Activated naive CD4-positive, alpha-beta T cell treated with anti-CD3 and anti-CD28 coated beads for 36 hours (primary cell): ENCODE results near the gene IFT27. TPM values are rescaled to one million over a fixed set of nuclear protein-coding genes. Genes with fewer than 3 reads are reported as not detected.

Experiments
- CTCF ChIA-PET: fragments of 350-600 bp; sonication (Branson Sonifier 250); formaldehyde crosslinking; loops from one replicate; lab custom pipeline; 2021; ENCODE audit warnings: antibody characterized with exemption; lab: Charles Lee
- DNase-seq: peaks from one replicate; pipeline ENCODE4 v3.0.0-alpha.2; 2020
- H3K27ac Mint-ChIP-seq: one replicate; pipeline ENCODE4 v1.8.0; 2021; ENCODE audit warnings: mild to moderate bottlenecking, mixed read lengths
- H3K27me3 Mint-ChIP-seq: one replicate; pipeline ENCODE4 v1.8.0; 2021; ENCODE audit warnings: low read depth, mixed read lengths
- H3K36me3 Mint-ChIP-seq: one replicate; pipeline ENCODE4 v1.8.0; 2021; ENCODE audit warnings: low read depth, mixed read lengths
- H3K4me1 Mint-ChIP-seq: one replicate; pipeline ENCODE4 v1.8.0; 2021; ENCODE audit warnings: low read depth, mixed read lengths
- H3K4me3 Mint-ChIP-seq: one replicate; pipeline ENCODE4 v1.8.0; 2021; ENCODE audit warnings: mild to moderate bottlenecking, moderate library complexity, mixed read lengths
- H3K9me3 Mint-ChIP-seq: one replicate; pipeline ENCODE4 v1.8.0; 2021; ENCODE audit warnings: mixed read lengths
- intact Hi-C: fragments of 100-400 bp; cut with micrococcal nuclease; formaldehyde crosslinking; loops from one replicate; pipeline ENCODE4 v1.15.1; 2023
- total RNA-seq, 2 experiments: library from RNA; stranded (reverse); gene quantifications; one replicate each; pipeline ENCODE4 v1.2.3, GENCODE V29; 2021

IFT27 gene
- total RNA-seq, 2 experiments from 2014 or later, result 15.7 to 16.2 TPM

DNA sequence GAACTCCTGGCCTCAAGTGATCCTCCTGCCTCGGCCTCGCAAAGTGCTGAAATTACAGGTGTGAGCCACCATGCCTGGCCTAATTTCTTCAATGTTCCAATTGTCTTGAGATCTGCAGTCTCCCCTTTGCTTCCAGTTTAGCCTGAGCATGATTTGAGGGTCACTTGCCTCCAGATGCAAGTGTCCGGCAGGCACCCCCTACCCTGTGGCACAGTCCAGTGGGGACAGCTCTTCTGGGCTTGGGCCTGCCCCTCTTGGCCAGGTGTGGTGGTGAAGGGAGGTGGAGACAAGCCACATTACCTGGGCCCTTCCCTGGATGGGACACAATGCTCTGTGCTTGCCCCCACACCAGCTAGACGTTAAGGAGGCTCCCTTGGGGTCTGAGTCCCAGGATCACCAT, 51.1 kb downstream of the IFT27 start:
- H3K4me3 Mint-ChIP-seq, result no peak overlapping the region
- no peaks in the 10 kb centered on the region for H3K9me3 Mint-ChIP-seq
- no peak for DNase-seq
- intact Hi-C loops, result no loop called here
- peaks cover 13% of the 10 kb centered on the region for H3K27me3 Mint-ChIP-seq
- no peaks in the 10 kb centered on the region for H3K36me3 Mint-ChIP-seq
- no peaks in the 10 kb centered on the region for H3K4me1 Mint-ChIP-seq
- CTCF ChIA-PET, result interaction anchor here (0.7 kb wide), 1 partner anchor 177 kb away, joined by 3 read pairs; no protein-coding TSS in a partner anchor
- H3K27ac Mint-ChIP-seq, result no peak overlapping the region

DNA sequence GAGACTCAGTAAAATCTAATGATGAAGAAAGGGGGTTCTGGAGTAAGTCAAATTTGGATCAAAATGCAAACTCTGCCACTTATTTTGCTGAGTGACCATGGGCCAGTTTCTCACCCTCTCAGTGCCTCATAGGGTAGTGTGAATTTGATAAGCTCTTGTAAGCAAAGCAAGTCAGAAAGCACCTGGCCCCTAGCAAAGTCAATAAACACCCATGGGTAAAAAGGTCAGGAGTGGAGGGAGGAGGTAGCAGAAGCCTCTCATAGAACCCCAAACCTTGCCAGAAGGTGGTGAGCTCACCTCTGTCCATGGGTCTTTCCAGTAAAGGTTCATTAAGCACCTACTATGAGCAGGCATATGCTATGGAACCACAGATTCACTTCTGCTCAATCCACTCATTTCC, 53.9 kb downstream of the IFT27 start:
- CTCF ChIA-PET, result no interaction called here
- Mint-ChIP-seq H3K9me3 (no peaks in the 10 kb centered on the region), H3K27me3 (peaks cover 19% of the 10 kb centered on the region), H3K36me3 (no peaks in the 10 kb centered on the region), H3K4me3 (no peak overlapping the region), H3K4me1 (no peaks in the 10 kb centered on the region), H3K27ac (no peak overlapping the region)
- intact Hi-C loops, result no loop called here
- DNase-seq, result no peak

DNA sequence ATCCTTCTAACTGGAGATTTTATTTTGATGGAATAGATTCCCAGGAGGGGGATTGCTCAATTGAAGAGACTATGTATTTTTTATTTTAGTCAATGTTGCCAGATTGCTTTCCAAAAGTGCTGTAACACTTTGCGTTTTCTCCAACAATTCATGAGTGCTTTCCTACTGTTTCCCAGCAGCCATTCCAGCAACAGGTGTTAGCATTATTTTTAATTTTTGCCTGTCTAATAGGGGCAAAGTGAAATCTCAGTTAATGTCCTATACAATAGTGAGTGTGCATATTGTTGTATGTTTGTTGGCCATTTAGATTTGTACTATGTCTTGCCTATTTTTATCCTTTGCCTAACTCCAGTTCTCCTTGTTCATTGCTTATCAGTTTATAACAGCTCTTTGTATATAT, 60.3 kb downstream of the IFT27 start:
- intact Hi-C loops, result no loop called here
- DNase-seq, result no peak
- Mint-ChIP-seq H3K27ac (no peak overlapping the region), H3K4me1 (no peaks in the 10 kb centered on the region), H3K4me3 (no peak overlapping the region), H3K36me3 (no peaks in the 10 kb centered on the region), H3K27me3 (peaks cover 12% of the 10 kb centered on the region), H3K9me3 (no peaks in the 10 kb centered on the region)
- CTCF ChIA-PET, result no interaction called here

DNA sequence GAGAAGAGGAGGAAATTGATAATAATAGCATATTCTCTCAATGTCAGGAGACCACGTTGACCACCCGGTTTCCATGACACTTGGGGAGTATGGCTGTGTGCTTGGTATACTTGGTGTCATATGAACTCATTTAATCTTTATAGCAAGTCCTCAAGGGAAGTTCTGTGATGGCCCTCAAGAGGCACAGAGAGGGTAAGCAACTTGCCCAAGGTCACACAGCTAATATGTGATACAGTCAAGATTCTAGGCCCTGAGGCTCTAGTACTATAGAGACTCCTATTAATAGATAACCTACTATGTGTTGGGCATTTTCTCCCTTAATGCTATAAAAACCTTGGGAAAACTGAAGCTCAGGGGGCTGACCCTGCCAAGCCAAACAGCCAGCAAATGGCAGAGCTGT, 61.8 kb downstream of the IFT27 start:
- intact Hi-C loops, result no loop called here
- H3K4me1 Mint-ChIP-seq, result no peaks in the 10 kb centered on the region
- H3K27me3 Mint-ChIP-seq, result peaks cover 8% of the 10 kb centered on the region
- DNase-seq, result no peak
- no peaks in the 10 kb centered on the region for H3K36me3 Mint-ChIP-seq
- no peaks in the 10 kb centered on the region for H3K9me3 Mint-ChIP-seq
- H3K27ac Mint-ChIP-seq, result no peak overlapping the region
- CTCF ChIA-PET, result interaction anchor here (0.7 kb wide), 1 partner anchor 261 kb away, joined by 3 read pairs; no protein-coding TSS in a partner anchor
- no peak overlapping the region for H3K4me3 Mint-ChIP-seq

DNA sequence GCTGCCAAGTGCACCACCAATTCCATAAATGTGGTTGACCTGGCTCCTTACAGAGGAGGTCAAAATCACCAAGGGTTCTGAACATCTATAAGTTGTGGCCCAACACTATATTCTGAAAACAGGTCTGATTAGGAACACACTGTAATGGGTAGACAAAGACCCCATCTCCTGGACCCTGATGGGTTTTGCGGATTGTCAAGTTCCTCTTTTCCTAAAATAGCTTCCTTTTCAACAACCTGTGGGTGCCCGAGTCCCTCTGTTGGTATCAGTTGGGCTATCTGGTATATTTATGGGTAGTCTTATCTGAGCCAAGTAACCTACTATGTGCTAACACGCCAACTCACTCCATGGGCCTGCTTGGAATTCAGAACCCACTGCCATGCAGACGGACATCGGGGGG, 62.5 kb downstream of the IFT27 start:
- CTCF ChIA-PET, result no interaction called here
- DNase-seq, result no peak
- H3K4me3 Mint-ChIP-seq, result no peak overlapping the region
- no peak overlapping the region for H3K27ac Mint-ChIP-seq
- no peaks in the 10 kb centered on the region for H3K9me3 Mint-ChIP-seq
- intact Hi-C loops, result no loop called here
- no peaks in the 10 kb centered on the region for H3K4me1 Mint-ChIP-seq
- peaks cover 6% of the 10 kb centered on the region for H3K27me3 Mint-ChIP-seq
- no peaks in the 10 kb centered on the region for H3K36me3 Mint-ChIP-seq

Other genes starting within 250 kb of the IFT27 start
- gene EIF3D, start 247.0 kb downstream of the IFT27 start, total RNA-seq, result 100 to 1,000 TPM; 334 to 341 TPM
- not detected for gene CACNG2, start 72.4 kb downstream of the IFT27 start, total RNA-seq
- gene PVALB, start 40.9 kb upstream of the IFT27 start, total RNA-seq, result not detected
- gene NCF4, start 84.9 kb upstream of the IFT27 start, total RNA-seq, result under 1 TPM; 0.37 to 0.50 TPM
- gene CSF2RB, start 137.5 kb upstream of the IFT27 start, total RNA-seq, result under 1 TPM in 1 of 2 experiments, not detected in 1; 0.14 TPM
- under 1 TPM; 0.38 to 0.44 TPM for gene TST, start 243.3 kb upstream of the IFT27 start, total RNA-seq
- 1 to 10 TPM; 2.8 to 2.9 TPM for gene MPST, start 243.6 kb upstream of the IFT27 start, total RNA-seq